Mucosa of rectum (tissue), 2 donors: Measurements from ENCODE around the gene HDLBP.
A peak's percentile ranks its signal among the peaks of the same experiment; 100 is the strongest.

Experiments
- H3K27ac ChIP-seq, 2 donors: one replicate each; pipeline ENCODE4 v1.7.0; 2013; ENCODE audit warnings: inconsistent platforms in 2 of 2, low read depth in 2 of 2, low read length in 2 of 2
- H3K27me3 ChIP-seq, 2 donors: one replicate each; pipeline ENCODE4 v1.7.0; 2013; ENCODE audit warnings: low read length in 2 of 2; ENCODE audit not compliant: control insufficient read depth in 2 of 2, insufficient read depth in 2 of 2
- H3K36me3 ChIP-seq, 2 donors: one replicate each; pipeline ENCODE4 v1.7.0; 2013; ENCODE audit warnings: low read length in 2 of 2; ENCODE audit not compliant: control insufficient read depth in 2 of 2, insufficient read depth in 2 of 2
- H3K4me1 ChIP-seq, 2 donors: one replicate each; pipeline ENCODE4 v1.7.0; 2013; ENCODE audit warnings: low read length in 2 of 2, mild to moderate bottlenecking in 1 of 2; ENCODE audit not compliant: control insufficient read depth in 2 of 2, insufficient read depth in 2 of 2
- H3K4me3 ChIP-seq, 2 donors: one replicate each; pipeline ENCODE4 v1.7.0; 2013; ENCODE audit warnings: low read length in 2 of 2
- H3K9ac ChIP-seq, 2 donors: one replicate each; pipeline ENCODE4 v1.7.0; 2013; ENCODE audit warnings: low read length in 2 of 2, low read depth in 1 of 2, mild to moderate bottlenecking in 1 of 2
- H3K9me3 ChIP-seq, 2 donors: one replicate each; pipeline ENCODE4 v1.7.0; 2013; ENCODE audit warnings: low read length in 2 of 2; ENCODE audit not compliant: control insufficient read depth in 2 of 2
- donor health status: healthy.
- donor health status: Normal muscosa, but diverticular disease.

The HDLBP gene

DNA sequence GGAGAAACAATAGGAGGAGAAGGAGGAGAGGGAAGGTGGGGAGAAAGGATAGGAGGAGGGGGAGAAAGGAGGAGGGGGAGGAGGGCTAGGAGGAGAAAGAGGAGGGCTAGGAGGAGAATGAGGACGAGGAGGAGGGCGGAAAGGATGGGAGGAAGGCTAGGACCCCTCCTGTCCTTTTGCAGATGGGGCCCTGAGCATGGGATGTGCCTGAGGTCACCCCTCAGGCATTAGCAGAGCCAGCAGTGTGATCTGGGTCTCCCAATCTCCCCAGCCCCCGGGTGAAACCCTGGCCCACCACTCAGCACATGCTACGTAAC, 127.6 kb downstream of the HDLBP start:
- peaks cover 5 to 6% of the 10 kb centered on the region in 2 donors for H3K4me1 ChIP-seq
- H3K27me3 ChIP-seq: no peaks in the 10 kb centered on the region
- peak overlapping the region; percentile 17 to 60 for H3K27ac ChIP-seq
- H3K36me3 ChIP-seq: peaks cover 5 to 6% of the 10 kb centered on the region in 2 donors
- H3K4me3 ChIP-seq: peak overlapping the region; percentile 57 to 60
- no peaks in the 10 kb centered on the region for H3K9me3 ChIP-seq
- no peak overlapping the region for H3K9ac ChIP-seq

DNA sequence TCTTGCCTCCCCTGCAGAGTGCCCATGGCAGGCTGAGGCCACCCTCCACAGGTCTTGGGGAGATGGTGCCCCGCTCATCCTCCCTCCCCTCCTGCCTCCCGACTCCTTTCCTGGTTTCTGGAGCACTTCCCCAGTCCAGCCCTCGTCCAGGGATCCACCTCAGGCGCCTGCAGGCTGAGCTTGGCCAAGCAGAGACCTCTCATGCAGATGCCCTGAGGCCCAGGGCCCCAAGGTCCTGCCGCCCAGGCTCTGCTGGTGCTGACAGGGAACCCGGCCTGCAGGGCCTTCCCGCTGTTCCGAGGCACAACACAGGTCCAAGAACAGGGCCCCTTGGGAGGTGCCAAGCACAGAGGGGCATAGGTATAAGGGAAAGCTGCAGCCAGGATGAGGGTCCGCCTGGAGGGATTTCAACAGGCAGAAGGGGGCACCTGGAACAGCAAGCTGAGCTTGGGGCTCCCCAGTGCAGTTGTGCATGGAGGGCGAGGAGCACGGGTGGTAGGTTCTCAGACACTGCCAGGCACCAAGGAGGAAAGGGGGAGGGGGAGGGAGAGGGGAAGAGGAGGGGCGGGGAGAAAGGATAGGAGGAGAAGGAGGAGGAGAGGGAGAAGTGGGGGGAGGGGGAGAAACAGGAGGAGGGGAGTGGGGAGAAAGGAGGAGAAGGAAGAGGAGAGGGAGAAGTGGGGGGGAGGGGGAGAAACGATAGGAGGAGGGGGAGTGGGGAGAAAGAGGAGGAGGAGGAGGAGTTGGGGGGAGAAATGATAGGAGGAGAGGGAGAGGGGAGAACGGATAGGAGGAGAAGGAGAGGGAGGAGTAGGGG, 128.2 kb downstream of the HDLBP start:
- peaks cover 5 to 6% of the 10 kb centered on the region in 2 donors for H3K4me1 ChIP-seq
- no peaks in the 10 kb centered on the region for H3K27me3 ChIP-seq
- H3K4me3 ChIP-seq: no peak overlapping the region
- no peaks in the 10 kb centered on the region for H3K9me3 ChIP-seq
- H3K9ac ChIP-seq: no peak overlapping the region
- H3K27ac ChIP-seq: peak overlapping the region in 1 of 2 donors; percentile 60
- peaks cover 7 to 10% of the 10 kb centered on the region in 2 donors for H3K36me3 ChIP-seq

DNA sequence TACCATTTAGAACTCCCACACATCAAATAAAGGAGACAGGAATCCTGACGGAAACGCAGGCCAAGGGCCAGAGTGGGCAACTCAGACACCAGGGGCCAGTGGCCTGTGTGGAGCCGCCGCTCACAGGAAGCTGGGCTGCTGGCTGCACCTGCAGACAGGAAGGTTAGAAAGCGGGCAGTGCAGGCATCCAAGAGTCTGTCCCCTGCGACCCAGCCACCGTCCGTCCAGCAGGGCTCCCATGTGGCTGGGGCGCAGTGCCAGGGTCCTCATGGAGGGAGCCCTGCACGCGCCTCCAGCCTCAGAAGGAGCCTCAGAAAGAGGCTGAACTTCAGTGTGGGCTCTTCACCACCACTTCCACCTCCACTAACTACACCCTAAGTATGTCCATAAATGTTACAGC, 129.5 kb downstream of the HDLBP start:
- Histone ChIP-seq H3K27ac (no peak overlapping the region), H3K4me1 (peaks cover 5 to 6% of the 10 kb centered on the region in 2 donors), H3K36me3 (peaks cover 7 to 10% of the 10 kb centered on the region in 2 donors), H3K27me3 (no peaks in the 10 kb centered on the region), H3K4me3 (no peak overlapping the region), H3K9me3 (no peaks in the 10 kb centered on the region), H3K9ac (no peak overlapping the region)

DNA sequence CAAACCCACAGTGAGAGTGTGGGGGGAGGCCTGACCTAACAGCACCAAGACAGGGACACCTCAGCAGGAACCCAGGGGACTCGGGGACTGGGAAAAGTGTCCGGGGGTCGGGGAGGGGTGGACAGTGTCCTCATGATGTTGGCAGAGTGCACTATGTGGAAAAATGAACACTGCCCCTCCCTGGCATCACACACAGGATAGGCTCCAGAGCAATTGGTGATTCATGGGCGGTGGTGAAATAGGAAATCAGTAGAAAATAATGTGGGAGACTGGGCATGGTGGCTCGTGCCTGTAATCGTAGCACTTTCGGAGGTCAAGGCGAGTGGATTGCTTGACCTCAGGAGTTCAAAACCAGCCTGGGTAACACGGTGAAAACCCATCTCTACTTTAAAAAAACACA, 130.6 kb downstream of the HDLBP start:
- Histone ChIP-seq H3K9me3 (no peaks in the 10 kb centered on the region), H3K36me3 (peaks cover 8 to 13% of the 10 kb centered on the region in 2 donors), H3K9ac (no peak overlapping the region), H3K4me3 (no peak overlapping the region), H3K27ac (no peak overlapping the region), H3K27me3 (no peaks in the 10 kb centered on the region), H3K4me1 (peaks cover 5 to 6% of the 10 kb centered on the region in 2 donors)

DNA sequence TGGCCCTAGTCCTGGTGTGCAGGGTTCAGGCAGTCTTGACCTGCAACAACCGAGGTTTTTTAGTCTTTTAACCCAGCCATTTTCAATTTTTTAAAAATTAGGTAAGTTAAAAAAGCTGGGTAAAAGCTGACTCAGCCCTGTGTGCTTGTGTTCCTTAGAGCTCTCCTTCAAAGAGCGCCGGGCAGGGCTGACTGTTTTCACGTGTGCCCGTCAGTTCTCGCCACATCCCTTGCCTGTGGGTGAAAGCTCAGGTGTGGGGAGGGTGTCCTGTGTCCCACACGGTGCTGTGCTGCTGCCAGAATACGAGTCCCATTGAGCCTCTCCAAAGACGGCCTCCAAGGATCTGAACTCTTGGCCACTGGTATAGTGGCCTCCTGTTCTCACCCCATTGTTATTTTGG, 132.3 kb downstream of the HDLBP start:
- Histone ChIP-seq H3K9ac (no peak overlapping the region), H3K27ac (no peak overlapping the region), H3K4me3 (no peak overlapping the region), H3K9me3 (no peaks in the 10 kb centered on the region), H3K4me1 (peaks cover 4% of the 10 kb centered on the region in 2 donors), H3K36me3 (peaks cover 12 to 22% of the 10 kb centered on the region in 2 donors), H3K27me3 (no peaks in the 10 kb centered on the region)

DNA sequence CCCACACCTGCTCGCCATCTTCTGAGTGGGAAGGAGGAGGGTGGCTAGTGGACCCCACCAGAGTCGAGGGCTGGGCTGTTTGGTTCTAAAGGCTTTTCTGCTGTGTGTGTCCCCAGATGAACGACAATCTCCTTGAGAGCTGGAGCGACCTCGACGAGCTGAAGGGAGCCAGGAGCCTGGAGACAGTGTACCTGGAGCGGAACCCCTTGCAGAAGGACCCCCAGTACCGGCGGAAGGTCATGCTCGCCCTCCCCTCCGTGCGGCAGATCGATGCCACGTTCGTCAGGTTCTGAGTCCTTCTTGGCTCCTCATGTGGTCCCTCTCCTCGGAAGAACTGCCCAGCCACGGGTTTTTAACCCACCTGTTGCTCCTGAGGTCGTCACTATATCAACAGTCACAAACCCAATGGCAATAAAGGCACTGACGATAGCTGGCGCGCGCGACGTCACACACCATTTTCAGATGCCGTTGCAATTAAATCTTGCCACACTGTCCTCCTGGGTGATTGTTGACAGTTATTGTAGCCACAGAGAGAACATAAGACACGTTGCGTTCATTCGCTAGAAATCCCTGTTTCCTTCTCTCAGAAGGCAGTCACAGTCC, 132.8 kb downstream of the HDLBP start:
- Histone ChIP-seq H3K36me3 (peaks cover 17 to 22% of the 10 kb centered on the region in 2 donors), H3K27ac (no peak overlapping the region), H3K4me1 (no peaks in the 10 kb centered on the region), H3K27me3 (no peaks in the 10 kb centered on the region), H3K9ac (no peak overlapping the region), H3K9me3 (no peaks in the 10 kb centered on the region), H3K4me3 (no peak overlapping the region)

DNA sequence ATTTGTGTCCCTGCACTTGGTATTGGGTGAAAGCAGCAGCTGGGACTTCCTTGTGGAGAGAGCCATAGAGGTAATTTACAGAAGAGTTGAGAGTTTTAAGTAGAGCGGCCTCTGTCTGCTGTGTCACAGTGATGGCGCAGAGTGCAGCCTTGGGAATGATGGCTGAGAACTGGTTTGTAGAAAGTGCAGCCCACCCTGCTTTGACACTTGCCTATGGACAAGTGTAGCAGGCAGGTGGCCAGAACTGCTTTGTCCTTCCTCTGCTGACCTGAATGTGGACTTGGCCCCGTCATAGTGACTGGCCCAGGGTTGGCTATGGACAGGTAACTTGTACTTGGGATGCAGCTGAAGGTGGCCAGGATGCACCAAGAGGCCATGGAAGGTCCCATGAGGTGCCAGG, 133.3 kb downstream of the HDLBP start:
- Histone ChIP-seq H3K4me1 (no peaks in the 10 kb centered on the region), H3K9ac (no peak overlapping the region), H3K27ac (no peak overlapping the region), H3K27me3 (no peaks in the 10 kb centered on the region), H3K36me3 (peaks cover 19 to 22% of the 10 kb centered on the region in 2 donors), H3K9me3 (no peaks in the 10 kb centered on the region), H3K4me3 (no peak overlapping the region)

DNA sequence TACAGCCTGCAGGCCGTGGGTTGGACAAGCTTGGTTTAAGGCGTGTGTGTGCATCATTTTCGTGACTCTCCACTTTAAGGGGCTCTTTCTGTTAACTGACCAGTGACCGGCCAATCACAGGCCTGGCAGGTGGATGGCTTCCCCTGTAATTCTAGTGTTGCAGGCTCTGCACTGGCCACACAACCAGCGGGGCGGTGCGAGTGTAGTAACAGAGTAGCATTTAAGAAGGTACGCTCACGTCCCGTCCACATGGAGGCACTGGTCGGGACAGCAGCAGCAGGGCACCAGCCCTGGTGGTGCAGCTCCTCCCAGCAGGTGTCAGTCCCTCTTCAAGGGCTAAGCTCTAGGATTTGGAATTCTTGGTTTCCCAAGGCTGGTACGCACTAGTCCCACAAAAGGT, 135.0 kb downstream of the HDLBP start:
- H3K9me3 ChIP-seq: no peaks in the 10 kb centered on the region
- H3K9ac ChIP-seq: no peak overlapping the region
- no peak overlapping the region for H3K4me3 ChIP-seq
- H3K36me3 ChIP-seq: peaks cover 19 to 32% of the 10 kb centered on the region in 2 donors
- H3K27ac ChIP-seq: no peak overlapping the region
- no peaks in the 10 kb centered on the region for H3K4me1 ChIP-seq
- H3K27me3 ChIP-seq: no peaks in the 10 kb centered on the region

DNA sequence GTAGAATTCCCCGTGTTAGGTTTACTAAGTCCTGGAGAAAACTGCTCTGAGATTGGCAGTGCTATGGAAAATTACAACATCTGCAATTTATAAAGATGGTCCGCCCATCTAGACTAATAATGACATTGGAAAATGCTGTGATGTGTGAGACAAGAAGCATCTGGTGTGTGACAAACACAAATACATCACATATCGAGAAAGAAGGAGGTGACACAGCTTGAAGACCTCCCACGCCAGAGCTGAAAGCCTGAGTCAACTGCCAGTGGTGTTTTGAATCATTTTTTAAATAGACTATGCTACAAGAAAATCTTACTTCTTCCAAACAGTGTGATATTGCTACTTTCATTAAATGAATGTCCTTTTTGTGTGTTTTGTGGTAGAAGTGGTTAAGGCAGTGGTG, 135.6 kb downstream of the HDLBP start:
- H3K36me3 ChIP-seq: peaks cover 24 to 36% of the 10 kb centered on the region in 2 donors

DNA sequence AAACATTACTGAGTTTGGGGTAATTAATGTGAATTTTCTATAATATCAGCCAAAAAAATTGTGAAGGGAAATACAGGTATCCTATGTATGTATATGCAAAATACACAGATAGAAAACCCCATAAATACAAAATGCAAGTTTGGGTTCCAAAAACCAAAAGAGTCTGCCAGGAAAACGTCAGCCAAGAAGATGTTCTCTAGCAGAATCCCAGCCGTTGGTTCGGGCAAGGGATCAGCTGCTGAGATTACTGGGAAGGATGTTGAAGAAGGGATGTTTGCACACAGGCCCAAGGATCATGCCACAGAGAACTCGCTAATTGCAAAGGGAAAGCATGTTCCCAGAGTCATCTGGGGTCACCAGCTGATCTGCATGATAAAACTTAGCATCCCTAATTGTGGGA, 136.5 kb downstream of the HDLBP start:
- Histone ChIP-seq H3K9me3 (no peaks in the 10 kb centered on the region), H3K4me1 (no peaks in the 10 kb centered on the region), H3K27ac (no peak overlapping the region), H3K27me3 (no peaks in the 10 kb centered on the region), H3K36me3 (peaks cover 24 to 40% of the 10 kb centered on the region in 2 donors), H3K9ac (no peak overlapping the region), H3K4me3 (no peak overlapping the region)

More for the DNA sequence above, 135.6 kb downstream of the HDLBP start:
- Histone ChIP-seq H3K9ac (no peak overlapping the region), H3K27ac (no peak overlapping the region), H3K27me3 (no peaks in the 10 kb centered on the region), H3K4me1 (no peaks in the 10 kb centered on the region), H3K9me3 (no peaks in the 10 kb centered on the region), H3K4me3 (no peak overlapping the region)
